ENCODE data around the gene PRKCH. TPM values are rescaled to one million over a fixed set of nuclear protein-coding genes. Genes with fewer than 3 reads are reported as not detected.
A peak's percentile ranks its signal among the peaks of the same experiment; 100 is the strongest.

PRKCH gene
- total and polyA plus RNA-seq, 2 of the 13 experiments (the other 11 are each of a cell fraction or from before 2014, with no cell fraction given) = 0.48 to 1.3 TPM

- no peak for TF ChIP-seq ZNF180 (CRISPR knock-in tag; IDR thresholded peaks at IDR 0.05; ENCODE audit: borderline replicate concordance, low read depth)
- TF ChIP-seq ZNF746 (CRISPR knock-in tag; IDR thresholded peaks at IDR 0.05) = no peak
- no peak; the same call in 1 of the 2 replicates for TF ChIP-seq THAP8 (CRISPR knock-in tag; IDR thresholded peaks at IDR 0.05; ENCODE audit: borderline replicate concordance)
- no peak for TF ChIP-seq ZSCAN22 (CRISPR knock-in tag; IDR thresholded peaks at IDR 0.05)
- TF ChIP-seq POGK (CRISPR knock-in tag; conservative IDR thresholded peaks at IDR 0.05) = no peak
- TF ChIP-seq ZNF800 (CRISPR knock-in tag; IDR thresholded peaks at IDR 0.05) = no peak
- TF ChIP-seq ZNF18 (CRISPR knock-in tag; IDR thresholded peaks at IDR 0.05; ENCODE audit: insufficient replicate concordance) = no peak
- no peak for TF ChIP-seq KAT2B (IDR thresholded peaks at IDR 0.05; ENCODE audit: borderline replicate concordance, low read depth, low read length)
- no peak for TF ChIP-seq ZNF879 (CRISPR knock-in tag; IDR thresholded peaks at IDR 0.05)
- no peak for TF ChIP-seq THRA (CRISPR knock-in tag; IDR thresholded peaks at IDR 0.05; ENCODE audit: borderline replicate concordance)
- peak; percentile 49; the same call in 1 of the 2 replicates for TF ChIP-seq MED1 (CRISPR knock-in tag; IDR thresholded peaks at IDR 0.05)
- no peak for TF ChIP-seq E2F2 (CRISPR knock-in tag; IDR thresholded peaks at IDR 0.05; ENCODE audit: borderline replicate concordance)
- no peak for TF ChIP-seq ZNF142 (CRISPR knock-in tag; IDR thresholded peaks at IDR 0.05)
Observed at GRCh38 chr14:61559641-61560201, 238.3 kb downstream of the PRKCH start (continued).
